ENCODE results near the gene DNAH3. TPM values are rescaled to one million over a fixed set of nuclear protein-coding genes. Genes with fewer than 3 reads are reported as not detected.
"Not testable (repeated sequence)": the region's sequence is repeated elsewhere in the genome, so short reads cannot be mapped to it uniquely, and the experiment has no call there.

Gene DNAH3
- total RNA-seq, 1 experiment from 2014 or later: not detected

- no peak for DNase-seq
- H3K36me3 ChIP-seq: no peaks in the 10 kb centered on the region
- no peaks in the 10 kb centered on the region for H3K4me1 ChIP-seq
- H3K4me3 ChIP-seq: no peak overlapping the region
- no peak overlapping the region for H3K27ac ChIP-seq
- 0 out of 2 replicates have a peak, but pooled peaks cover 4% of the 10 kb centered on the region for H3K27me3 ChIP-seq
- no peaks in the 10 kb centered on the region for H3K9me3 ChIP-seq (replicated peaks)
These were observed 112.9 kb downstream of the DNAH3 start for GRCh38 chr16:21037736-21038135.

- H3K27me3 ChIP-seq: 0 out of 2 replicates have a peak, but pooled peaks cover 4% of the 10 kb centered on the region
- H3K27ac ChIP-seq: no peak overlapping the region
- H3K36me3 ChIP-seq: no peaks in the 10 kb centered on the region
- no peaks in the 10 kb centered on the region for H3K9me3 ChIP-seq (replicated peaks)
- DNase-seq: no peak
- no peaks in the 10 kb centered on the region for H3K4me1 ChIP-seq
- H3K4me3 ChIP-seq: no peak overlapping the region
These were observed 113.5 kb downstream of the DNAH3 start for GRCh38 chr16:21037168-21037567.

- Histone ChIP-seq H3K4me3 (no peak overlapping the region), H3K36me3 (no peaks in the 10 kb centered on the region), H3K27ac (no peak overlapping the region), H3K9me3 (replicated peaks) (no peaks in the 10 kb centered on the region), H3K27me3 (0 out of 2 replicates have a peak, but pooled peaks cover 4% of the 10 kb centered on the region), H3K4me1 (no peaks in the 10 kb centered on the region)
- DNase-seq: no peak
These were observed 114.2 kb downstream of the DNAH3 start for GRCh38 chr16:21036471-21036870.

- Histone ChIP-seq H3K27me3 (0 out of 2 replicates have a peak, but pooled peaks cover 4% of the 10 kb centered on the region), H3K4me1 (no peaks in the 10 kb centered on the region), H3K27ac (no peak overlapping the region), H3K9me3 (replicated peaks) (no peaks in the 10 kb centered on the region), H3K36me3 (no peaks in the 10 kb centered on the region), H3K4me3 (no peak overlapping the region)
- peak in 1 of 2 experiments; percentile 9 for DNase-seq
These were observed 116.9 kb downstream of the DNAH3 start for GRCh38 chr16:21033704-21034103.

- H3K27me3 ChIP-seq: 0 out of 2 replicates have a peak, but pooled peaks cover 4% of the 10 kb centered on the region
- H3K4me1 ChIP-seq: no peaks in the 10 kb centered on the region
- no peaks in the 10 kb centered on the region for H3K36me3 ChIP-seq
- no peak overlapping the region for H3K27ac ChIP-seq
- no peaks in the 10 kb centered on the region for H3K9me3 ChIP-seq (replicated peaks)
- H3K4me3 ChIP-seq: no peak overlapping the region
- no peak for DNase-seq
These were observed 117.4 kb downstream of the DNAH3 start for GRCh38 chr16:21033264-21033663.

- Histone ChIP-seq H3K36me3 (no peaks in the 10 kb centered on the region), H3K27ac (no peak overlapping the region)
- DNase-seq: peak in 1 of 2 experiments; percentile 3
These were observed 121.9 kb downstream of the DNAH3 start for GRCh38 chr16:21028728-21029127.

GRCh38 chr16:21026846-21027245, 123.8 kb downstream of the DNAH3 start:
- Histone ChIP-seq H3K27me3 (no peaks in the 10 kb centered on the region), H3K36me3 (no peaks in the 10 kb centered on the region), H3K9me3 (replicated peaks) (no peaks in the 10 kb centered on the region), H3K27ac (no peak overlapping the region), H3K4me1 (no peaks in the 10 kb centered on the region), H3K4me3 (no peak overlapping the region)
- no peak for DNase-seq

More at GRCh38 chr16:21028728-21029127, 121.9 kb downstream of the DNAH3 start:
- no peak overlapping the region for H3K4me3 ChIP-seq
- no peaks in the 10 kb centered on the region for H3K9me3 ChIP-seq (replicated peaks)
- no peaks in the 10 kb centered on the region for H3K4me1 ChIP-seq
- H3K27me3 ChIP-seq: 0 out of 2 replicates have a peak, but pooled peaks cover 2% of the 10 kb centered on the region

- H3K27ac ChIP-seq: no peak overlapping the region
- DNase-seq: no peak
- H3K9me3 ChIP-seq (replicated peaks): no peaks in the 10 kb centered on the region
- H3K36me3 ChIP-seq: no peaks in the 10 kb centered on the region
- H3K27me3 ChIP-seq: no peaks in the 10 kb centered on the region
- H3K4me1 ChIP-seq: no peaks in the 10 kb centered on the region
- H3K4me3 ChIP-seq: no peak overlapping the region
These were observed 127.0 kb downstream of the DNAH3 start for GRCh38 chr16:21023509-21024202.

GRCh38 chr16:21021316-21021715, 129.3 kb downstream of the DNAH3 start:
- Histone ChIP-seq H3K4me1 (no peaks in the 10 kb centered on the region), H3K36me3 (no peaks in the 10 kb centered on the region)

GRCh38 chr16:21009815-21010214, 140.8 kb downstream of the DNAH3 start:
- Histone ChIP-seq H3K27me3 (no peaks in the 10 kb centered on the region), H3K36me3 (no peaks in the 10 kb centered on the region), H3K9me3 (replicated peaks) (no peaks in the 10 kb centered on the region), H3K27ac (no peak overlapping the region), H3K4me3 (no peak overlapping the region), H3K4me1 (no peaks in the 10 kb centered on the region)
- no peak for DNase-seq

More at GRCh38 chr16:21021316-21021715, 129.3 kb downstream of the DNAH3 start:
- H3K9me3 ChIP-seq (replicated peaks): no peaks in the 10 kb centered on the region
- no peak overlapping the region for H3K27ac ChIP-seq
- no peak for DNase-seq
- no peak overlapping the region for H3K4me3 ChIP-seq
- H3K27me3 ChIP-seq: no peaks in the 10 kb centered on the region

GRCh38 chr16:21005008-21005407, 145.6 kb downstream of the DNAH3 start:
- no peak overlapping the region for H3K4me3 ChIP-seq
- no peaks in the 10 kb centered on the region for H3K27me3 ChIP-seq
- no peaks in the 10 kb centered on the region for H3K9me3 ChIP-seq (replicated peaks)
- H3K4me1 ChIP-seq: no peaks in the 10 kb centered on the region
- no peak overlapping the region for H3K27ac ChIP-seq
- no peak for DNase-seq
- no peaks in the 10 kb centered on the region for H3K36me3 ChIP-seq

GRCh38 chr16:21001262-21001661, 149.4 kb downstream of the DNAH3 start:
- no peaks in the 10 kb centered on the region for H3K27me3 ChIP-seq
- H3K27ac ChIP-seq: no peak overlapping the region
- peak; percentile 4 to 32 for DNase-seq
- no peaks in the 10 kb centered on the region for H3K36me3 ChIP-seq
- no peak overlapping the region for H3K4me3 ChIP-seq
- H3K9me3 ChIP-seq (replicated peaks): no peaks in the 10 kb centered on the region
- no peaks in the 10 kb centered on the region for H3K4me1 ChIP-seq

GRCh38 chr16:20997147-20997546, 153.5 kb downstream of the DNAH3 start:
- no peaks in the 10 kb centered on the region for H3K27me3 ChIP-seq
- H3K36me3 ChIP-seq: no peaks in the 10 kb centered on the region
- H3K4me1 ChIP-seq: no peaks in the 10 kb centered on the region
- no peak overlapping the region for H3K27ac ChIP-seq
- H3K4me3 ChIP-seq: no peak overlapping the region
- H3K9me3 ChIP-seq (replicated peaks): no peaks in the 10 kb centered on the region
- DNase-seq: no peak

- DNase-seq: no peak
- Histone ChIP-seq H3K36me3 (no peaks in the 10 kb centered on the region), H3K9me3 (replicated peaks) (no peaks in the 10 kb centered on the region)
These were observed 154.9 kb downstream of the DNAH3 start for GRCh38 chr16:20995711-20996110.

GRCh38 chr16:20989496-20990070, 161.1 kb downstream of the DNAH3 start:
- not testable (repeated sequence) for H3K9me3 ChIP-seq (replicated peaks); H3K27ac ChIP-seq; H3K27me3 ChIP-seq; H3K4me3 ChIP-seq; H3K36me3 ChIP-seq; DNase-seq; H3K4me1 ChIP-seq

More at GRCh38 chr16:20995711-20996110, 154.9 kb downstream of the DNAH3 start:
- H3K27ac ChIP-seq: no peak overlapping the region
- no peaks in the 10 kb centered on the region for H3K4me1 ChIP-seq
- H3K4me3 ChIP-seq: no peak overlapping the region
- no peaks in the 10 kb centered on the region for H3K27me3 ChIP-seq
